ENCODE data around the gene CNNM1. TPM values are rescaled to one million over a fixed set of nuclear protein-coding genes. Genes with fewer than 3 reads are reported as not detected.

CNNM1 gene
- total RNA-seq, 6 donors from 2014 or later, result 0.40 to 1.1 (median 0.69) TPM; not detected in 1

GRCh38 chr10:99347672-99348071, 18.5 kb downstream of the CNNM1 start:
- Histone ChIP-seq H3K4me1 (no peaks in the 10 kb centered on the region), H3K27me3 (no peaks in the 10 kb centered on the region), H3K36me3 (no peaks in the 10 kb centered on the region), H3K27ac (no peak overlapping the region), H3K9me3 (no peaks in the 10 kb centered on the region), H3K4me3 (no peak overlapping the region)
- TF ChIP-seq EP300 (IDR thresholded peaks at IDR 0.05) (no peak), POLR2AphosphoS5 (IDR thresholded peaks at IDR 0.05) (no peak), CTCF (IDR thresholded peaks at IDR 0.05) (no peak), POLR2A (IDR thresholded peaks at IDR 0.05) (no peak)
- ATAC-seq (ENCODE audit: low FRiP score in 2 of 2) (no peak), DNase-seq (no peak)
- 83% methylated on average over 5 of the region's 5 CpGs for WGBS, 2 donors

GRCh38 chr10:99353182-99353581, 24.0 kb downstream of the CNNM1 start:
- 75 to 93% methylated on average over 1 of the region's 1 CpG for WGBS, 2 donors
- H3K27ac ChIP-seq, result no peak overlapping the region
- no peak overlapping the region for H3K4me3 ChIP-seq
- no peaks in the 10 kb centered on the region for H3K4me1 ChIP-seq
- DNase-seq (no peak), ATAC-seq (ENCODE audit: low FRiP score in 2 of 2) (no peak)
- no peaks in the 10 kb centered on the region for H3K27me3 ChIP-seq
- no peaks in the 10 kb centered on the region for H3K36me3 ChIP-seq
- TF ChIP-seq POLR2A (IDR thresholded peaks at IDR 0.05) (no peak), POLR2AphosphoS5 (IDR thresholded peaks at IDR 0.05) (no peak), CTCF (IDR thresholded peaks at IDR 0.05) (no peak), EP300 (IDR thresholded peaks at IDR 0.05) (no peak)
- H3K9me3 ChIP-seq, result no peaks in the 10 kb centered on the region

- H3K27ac ChIP-seq, result no peak overlapping the region
- no peaks in the 10 kb centered on the region for H3K36me3 ChIP-seq
- no peak overlapping the region for H3K4me3 ChIP-seq
- no peaks in the 10 kb centered on the region for H3K27me3 ChIP-seq
- TF ChIP-seq EP300 (IDR thresholded peaks at IDR 0.05) (no peak), CTCF (IDR thresholded peaks at IDR 0.05) (no peak), POLR2A (IDR thresholded peaks at IDR 0.05) (no peak), POLR2AphosphoS5 (IDR thresholded peaks at IDR 0.05) (no peak)
- ATAC-seq (ENCODE audit: low FRiP score in 2 of 2) (no peak), DNase-seq (no peak)
- H3K4me1 ChIP-seq, result no peaks in the 10 kb centered on the region
- H3K9me3 ChIP-seq, result no peaks in the 10 kb centered on the region
- WGBS, 2 donors, result 55 to 65% methylated on average over 3 of the region's 3 CpGs
Observed at GRCh38 chr10:99357691-99358090, 28.5 kb downstream of the CNNM1 start.

GRCh38 chr10:99358101-99358500, 28.9 kb downstream of the CNNM1 start:
- H3K9me3 ChIP-seq, result no peaks in the 10 kb centered on the region
- H3K4me3 ChIP-seq, result no peak overlapping the region
- ATAC-seq (ENCODE audit: low FRiP score in 2 of 2) (no peak), DNase-seq (no peak)
- WGBS, 2 donors, result 81 to 83% methylated on average over 1 of the region's 1 CpG
- no peaks in the 10 kb centered on the region for H3K36me3 ChIP-seq
- no peaks in the 10 kb centered on the region for H3K4me1 ChIP-seq
- no peak for TF ChIP-seq EP300 (IDR thresholded peaks at IDR 0.05)
- H3K27ac ChIP-seq, result no peak overlapping the region
- H3K27me3 ChIP-seq, result no peaks in the 10 kb centered on the region

GRCh38 chr10:99360934-99361333, 31.8 kb downstream of the CNNM1 start:
- DNase-seq, result no peak
- Histone ChIP-seq H3K36me3 (no peaks in the 10 kb centered on the region), H3K27ac (no peak overlapping the region), H3K9me3 (no peaks in the 10 kb centered on the region), H3K4me1 (no peaks in the 10 kb centered on the region), H3K4me3 (no peak overlapping the region), H3K27me3 (no peaks in the 10 kb centered on the region)
- ATAC-seq (ENCODE audit: low FRiP score in 2 of 2), result no peak
- WGBS, 2 donors, result 73 to 76% methylated on average over 5 of the region's 5 CpGs
- no peak for TF ChIP-seq EP300 (IDR thresholded peaks at IDR 0.05)
- TF ChIP-seq CTCF (IDR thresholded peaks at IDR 0.05), result no peak
- TF ChIP-seq POLR2AphosphoS5 (IDR thresholded peaks at IDR 0.05), result no peak
- no peak for TF ChIP-seq POLR2A (IDR thresholded peaks at IDR 0.05)
